OCI-LY1 (cell line): Measurements from ENCODE around the gene KRTAP22-2.

Experiments
- CTCF ChIP-seq: fragments of 200-600 bp; sonication (generic), shearing (Covaris generic); IDR thresholded peaks from 2 replicates; pipeline ENCODE4 v1.5.1; 2017; ENCODE audit warnings: mild to moderate bottlenecking, antibody characterized with exemption, low read length, moderate library complexity, mixed read lengths
- EZH2 ChIP-seq: fragments of 200-600 bp; sonication (generic), shearing (Covaris generic); IDR thresholded peaks from 2 replicates; pipeline ENCODE4 v1.8.0; 2017; ENCODE audit warnings: borderline replicate concordance, mixed run types, mild to moderate bottlenecking, antibody characterized with exemption, low read length, moderate library complexity, mixed read lengths

GRCh38 chr21:30580132-30580531, 10.1 kb downstream of the KRTAP22-2 start:
- TF ChIP-seq CTCF (no peak), EZH2 (no peak)
